H1 (cell line): ENCODE data around the gene UBN2. TPM values are rescaled to one million over a fixed set of nuclear protein-coding genes. Genes with fewer than 3 reads are reported as not detected.

Experiments
- CTCF ChIA-PET: fragments of 300-600 bp; sonication (Branson Sonifier 250); formaldehyde crosslinking; loops from one replicate; lab custom pipeline; 2021; ENCODE audit not compliant: partially characterized antibody; lab: Charles Lee
- POLR2A ChIA-PET: fragments of 300-600 bp; sonication (Branson Sonifier 250); formaldehyde crosslinking; loops from one replicate; lab custom pipeline; 2021; ENCODE audit warnings: inconsistent platforms; ENCODE audit not compliant: partially characterized antibody; lab: Charles Lee
- DNase-seq, 2 experiments: peaks; one replicate each; pipeline versions ENCODE4 v3.0.0 to v3.0.0-alpha.2; 2010 to 2022; ENCODE audit warnings: low spot score in 2 of 2, low read depth in 1 of 2, mixed read lengths in 1 of 2
- FAIRE-seq: peaks from 2 replicates; lab custom pipeline; 2011; peaks lifted over from hg19 to GRCh38; lab: Jason Lieb, UNC
- H2AFZ ChIP-seq: 2 replicates; pipeline ENCODE4 v1.8.1; 2012; ENCODE audit warnings: low read length, inconsistent platforms
- H2AK5ac ChIP-seq: 2 replicates; pipeline ENCODE4 v1.6.1; 2013; ENCODE audit warnings: low read depth, low read length
- H2BK120ac ChIP-seq: replicated peaks from 2 replicates; pipeline ENCODE3; 2013; ENCODE audit warnings: low read depth, low read length, inconsistent platforms
- H2BK12ac ChIP-seq: 2 replicates; pipeline ENCODE4 v1.6.1; 2013; ENCODE audit warnings: low read depth, low read length
- H2BK15ac ChIP-seq: 2 replicates; pipeline ENCODE4 v1.6.1; 2013; ENCODE audit warnings: low read length
- H2BK20ac ChIP-seq: 2 replicates; pipeline ENCODE4 v1.6.1; 2013; ENCODE audit warnings: low read length
- H2BK5ac ChIP-seq: 2 replicates; pipeline ENCODE4 v1.6.1; 2013; ENCODE audit warnings: low read depth, low read length
- H3K14ac ChIP-seq: 2 replicates; pipeline ENCODE4 v1.6.1; 2013; ENCODE audit warnings: inconsistent platforms; ENCODE audit not compliant: insufficient read length
- H3K18ac ChIP-seq: 2 replicates; pipeline ENCODE4 v1.6.1; 2013; ENCODE audit warnings: low read length; ENCODE audit errors: extremely low read depth
- H3K23ac ChIP-seq: 2 replicates; pipeline ENCODE4 v1.6.1; 2013; ENCODE audit warnings: inconsistent platforms; ENCODE audit not compliant: insufficient read length
- H3K23me2 ChIP-seq: 2 replicates; pipeline ENCODE4 v1.6.1; 2013; ENCODE audit warnings: low read depth, low read length
- H3K27ac ChIP-seq: 2 replicates; pipeline ENCODE4 v1.6.1; 2011; ENCODE audit warnings: low read depth, low read length, inconsistent platforms
- H3K27me3 ChIP-seq, 4 experiments: replicated peaks in 1 of 4; 1 replicate in 1 of 4; 2 replicates in 3 of 4; pipeline versions ENCODE4 v1.6.1 to v1.8.1; 2011 to 2013; ENCODE audit warnings: low read length in 3 of 4, mild to moderate bottlenecking in 3 of 4, inconsistent platforms in 2 of 4, mixed read lengths in 2 of 4, moderate library complexity in 1 of 4; ENCODE audit not compliant: control insufficient read depth in 3 of 4, insufficient read depth in 3 of 4; ENCODE audit errors: extremely low read depth in 1 of 4
- H3K36me3 ChIP-seq, 4 experiments: 2 replicates each; pipeline versions ENCODE4 v1.6.1 to v1.8.1; 2011 to 2013; ENCODE audit warnings: mild to moderate bottlenecking in 4 of 4, low read length in 3 of 4, moderate library complexity in 2 of 4, control low read depth in 1 of 4, inconsistent platforms in 1 of 4; ENCODE audit not compliant: insufficient read depth in 4 of 4, control insufficient read depth in 2 of 4
- H3K4ac ChIP-seq: replicated peaks from 2 replicates; pipeline ENCODE3; 2013; ENCODE audit warnings: low read length, low read depth, mixed read lengths, inconsistent platforms; ENCODE audit not compliant: insufficient read length
- H3K4me1 ChIP-seq, 4 experiments: replicated peaks in 1 of 4; 1 replicate in 1 of 4; 2 replicates in 3 of 4; pipeline versions ENCODE4 v1.6.1 to v1.8.1; 2011 to 2013; ENCODE audit warnings: low read length in 3 of 4, inconsistent platforms in 2 of 4, mixed read lengths in 1 of 4; ENCODE audit not compliant: insufficient read depth in 4 of 4, control insufficient read depth in 3 of 4
- H3K4me2 ChIP-seq, 2 experiments: 2 replicates each; pipeline versions ENCODE4 v1.6.1 to v1.8.1; 2011 to 2013; ENCODE audit warnings: low read depth in 2 of 2, low read length in 2 of 2, control low read depth in 1 of 2, inconsistent platforms in 1 of 2, mild to moderate bottlenecking in 1 of 2; ENCODE audit not compliant: insufficient read depth in 1 of 2
- H3K4me3 ChIP-seq, 4 experiments: fragments of 200-600, 300-600 bp in 1 of 4; sonication (generic), shearing (Covaris generic), sonication (Bioruptor Twin) in 1 of 4; 2 replicates each; pipeline versions ENCODE4 v1.5.1 to v1.8.1; 2011 to 2016; ENCODE audit warnings: low read length in 4 of 4, low read depth in 3 of 4, control low read depth in 2 of 4, inconsistent platforms in 2 of 4, mild to moderate bottlenecking in 2 of 4, mixed read lengths in 1 of 4, moderate library complexity in 1 of 4; ENCODE audit not compliant: insufficient read depth in 2 of 4; ENCODE audit errors: extremely low read depth in 1 of 4
- H3K56ac ChIP-seq: replicated peaks from 2 replicates; pipeline ENCODE3; 2013; ENCODE audit warnings: low read depth, mild to moderate bottlenecking, mixed read lengths, low read length, inconsistent platforms; ENCODE audit not compliant: insufficient read length
- H3K79me1 ChIP-seq: 2 replicates; pipeline ENCODE4 v1.6.1; 2013; ENCODE audit warnings: low read depth, low read length, control low read depth
- H3K79me2 ChIP-seq, 2 experiments: 2 replicates each; pipeline versions ENCODE4 v1.6.1 to v1.8.1; 2012 to 2013; ENCODE audit warnings: low read length in 2 of 2, mild to moderate bottlenecking in 2 of 2, inconsistent platforms in 1 of 2; ENCODE audit not compliant: insufficient read depth in 2 of 2, control insufficient read depth in 1 of 2
- H3K9ac ChIP-seq, 4 experiments: replicated peaks in 1 of 4; 1 replicate in 1 of 4; 2 replicates in 3 of 4; pipeline versions ENCODE4 v1.6.1 to v1.8.1; 2011 to 2013; ENCODE audit warnings: low read depth in 3 of 4, low read length in 3 of 4, control low read depth in 2 of 4, mild to moderate bottlenecking in 2 of 4, moderate library complexity in 2 of 4, inconsistent platforms in 1 of 4; ENCODE audit errors: extremely low read depth in 1 of 4
- H3K9me3 ChIP-seq, 2 experiments: 2 replicates each; pipeline versions ENCODE4 v1.6.1 to v1.8.1; 2012 to 2013; ENCODE audit warnings: mild to moderate bottlenecking in 2 of 2, moderate library complexity in 2 of 2, control low read depth in 1 of 2, inconsistent platforms in 1 of 2, low read depth in 1 of 2, low read length in 1 of 2, mixed read lengths in 1 of 2; ENCODE audit not compliant: insufficient read depth in 2 of 2
- H4K20me1 ChIP-seq, 2 experiments: replicated peaks in 1 of 2; 2 replicates each; pipeline versions ENCODE3 to v1.8.1; 2011 to 2013; ENCODE audit warnings: inconsistent platforms in 2 of 2, low read length in 2 of 2, mild to moderate bottlenecking in 1 of 2; ENCODE audit not compliant: insufficient read depth in 2 of 2, control insufficient read depth in 1 of 2
- H4K5ac ChIP-seq: 2 replicates; pipeline ENCODE4 v1.6.1; 2013; ENCODE audit warnings: low read length, low read depth, mixed read lengths, inconsistent platforms; ENCODE audit not compliant: insufficient read length
- H4K8ac ChIP-seq: 2 replicates; pipeline ENCODE4 v1.8.0; 2013; ENCODE audit warnings: mild to moderate bottlenecking, moderate library complexity, low read length, inconsistent platforms; ENCODE audit not compliant: insufficient read depth; ENCODE audit errors: extremely low read depth
- H4K91ac ChIP-seq: replicated peaks from 2 replicates; pipeline ENCODE3; 2013; ENCODE audit warnings: low read length, mixed read lengths, inconsistent platforms; ENCODE audit not compliant: insufficient read length
- CHD2 ChIP-seq: IDR thresholded peaks from 2 replicates; pipeline ENCODE4 v1.6.1; 2012; ENCODE audit warnings: low read length, improper control_type of control experiment
- EZH2 ChIP-seq: fragments of 200-600 bp; sonication (generic); IDR thresholded peaks from 2 replicates; pipeline ENCODE4 v1.7.1; 2012; ENCODE audit warnings: low read depth, mild to moderate bottlenecking, moderate library complexity, low read length, inconsistent platforms; ENCODE audit not compliant: severe bottlenecking
- JUN ChIP-seq: IDR thresholded peaks from 2 replicates; pipeline ENCODE4 v1.6.1; 2011; ENCODE audit warnings: low read depth, mild to moderate bottlenecking, improper control_type of control experiment, low read length
- JUND ChIP-seq: IDR thresholded peaks from 2 replicates; pipeline ENCODE4 v1.6.1; 2011; ENCODE audit warnings: mild to moderate bottlenecking, improper control_type of control experiment, low read length
- MAX ChIP-seq: IDR thresholded peaks from 2 replicates; pipeline ENCODE4 v1.6.1; 2012; ENCODE audit warnings: inconsistent platforms
- TCF12 ChIP-seq: IDR thresholded peaks from 2 replicates; pipeline ENCODE4 v1.6.1; 2011; ENCODE audit warnings: low read depth, mild to moderate bottlenecking, low read length
- WGBS, 2 experiments: shearing (Covaris generic) in 1 of 2; methylation state at CpG; one replicate each; pipeline versions ENCODE4 v1.1.6 to v1.1.7; 2013 to 2015; ENCODE audit warnings: low lambda C conversion rate in 2 of 2, mixed read lengths in 2 of 2, inconsistent platforms in 1 of 2, low coverage in 1 of 2, missing lambda C conversion rate in 1 of 2; ENCODE audit not compliant: insufficient replicate concordance in 2 of 2, insufficient coverage in 1 of 2, insufficient read length in 1 of 2; ENCODE audit errors: extremely low coverage in 1 of 2, missing lambda C conversion rate in 1 of 2; 5-methylcytosine and 5-hydroxymethylcytosine counted together
- polyA plus RNA-seq, 7 experiments: library from polyadenylated mRNA; depleted of rRNA in 3 of 7; stranded (reverse) in 5 of 7; unstranded in 2 of 7; fragments of >200 nt in 5 of 7; fragments of 200-250 nt in 2 of 7; gene quantifications; 1 replicate in 5 of 7; 2 replicates in 1 of 7; 4 replicates in 1 of 7; pipeline versions ENCODE4 v1.2.1 to v1.2.3, GENCODE V29; 2011 to 2013; ENCODE audit warnings: missing spikeins in 2 of 7, mixed read lengths in 2 of 7
- total RNA-seq: library from RNA; stranded (reverse); fragmentation: NEBNext Ultra II Directional; extraction: Animal tissue kit (Norgen Biotek cat#: 25700); gene quantifications from 2 replicates; pipeline ENCODE4 v1.2.1, GENCODE V29; 2021

Gene UBN2
- total and polyA plus RNA-seq, 2 of the 8 experiments (the other 6 are each of a cell fraction or from before 2014, with no cell fraction given), result 4.1 to 39.6 TPM

- Histone ChIP-seq H3K23me2 (no peaks in the 10 kb centered on the region), H3K27ac (no peak overlapping the region), H3K79me2 (no peaks in the 10 kb centered on the region), H3K27me3 (no peaks in the 10 kb centered on the region), H4K91ac (no peak overlapping the region), H3K14ac (no peak overlapping the region), H2BK12ac (no peak overlapping the region), H3K56ac (no peak overlapping the region), H2BK120ac (no peak overlapping the region), H3K4me1 (no peaks in the 10 kb centered on the region), H3K79me1 (no peaks in the 10 kb centered on the region), H2BK15ac (no peak overlapping the region), H3K9ac (no peak overlapping the region), H3K9me3 (no peaks in the 10 kb centered on the region), H3K23ac (no peak overlapping the region), H4K8ac (no peak overlapping the region), H3K36me3 (peaks cover 2 to 47% (median 31%) of the 10 kb centered on the region in 4 experiments; a peak in 6 of 8 replicates), H4K5ac (no peak overlapping the region), H2BK5ac (no peak overlapping the region), H2AK5ac (no peak overlapping the region), H3K18ac (no peak overlapping the region), H4K20me1 (no peaks in the 10 kb centered on the region), H3K4me3 (no peak overlapping the region), H2BK20ac (no peak overlapping the region), H3K4me2 (no peak overlapping the region), H3K4ac (no peak overlapping the region), H2AFZ (no peak overlapping the region)
- POLR2A ChIA-PET, result interaction anchor here (0.6 to 1.4 kb wide), 2 partner anchors 68 to 152 kb away, joined by 3 to 4 read pairs; no protein-coding TSS in a partner anchor
- no peak for DNase-seq
- 89% methylated on average over 17 of the region's 17 CpGs; no CpG with 5 or more reads in 1 of the 2 experiments for WGBS, 2 experiments
- CTCF ChIA-PET, result interaction anchor here (0.6 kb wide), 1 partner anchor 11 kb away, joined by 3 read pairs; no protein-coding TSS in a partner anchor
- FAIRE-seq, result no peak
- TF ChIP-seq EZH2 (no peak), JUN (no peak), TCF12 (no peak), CHD2 (no peak), JUND (no peak), MAX (no peak)
These were observed 40.9 kb downstream of the UBN2 start for GRCh38 chr7:139271718-139272628.
